ENCODE data around the gene WNT11.

WNT11 gene

GRCh38 chr11:76159983-76160661 is 46.2 kb downstream of the WNT11 start:
- TF ChIP-seq GATA3 (IDR thresholded peaks at IDR 0.05; ENCODE audit: low read depth, low read length) (no peak), GATA2 (IDR thresholded peaks at IDR 0.05; ENCODE audit: low read depth, low read length) (no peak)

- TF ChIP-seq GATA2 (IDR thresholded peaks at IDR 0.05; ENCODE audit: low read depth, low read length) (no peak), GATA3 (IDR thresholded peaks at IDR 0.05; ENCODE audit: low read depth, low read length) (no peak)
Measured at GRCh38 chr11:76159303-76159937, 46.9 kb downstream of the WNT11 start.

GRCh38 chr11:76158394-76159302 is 47.7 kb downstream of the WNT11 start:
- TF ChIP-seq GATA3 (IDR thresholded peaks at IDR 0.05; ENCODE audit: low read depth, low read length) (no peak), GATA2 (IDR thresholded peaks at IDR 0.05; ENCODE audit: low read depth, low read length) (no peak)

- TF ChIP-seq GATA3 (IDR thresholded peaks at IDR 0.05; ENCODE audit: low read depth, low read length) (no peak), GATA2 (IDR thresholded peaks at IDR 0.05; ENCODE audit: low read depth, low read length) (no peak)
Measured at GRCh38 chr11:76157891-76158290, 48.4 kb downstream of the WNT11 start.

- TF ChIP-seq GATA3 (IDR thresholded peaks at IDR 0.05; ENCODE audit: low read depth, low read length): no peak
- TF ChIP-seq GATA2 (IDR thresholded peaks at IDR 0.05; ENCODE audit: low read depth, low read length): peak; percentile 75; the same call in 1 of the 2 replicates
Measured at GRCh38 chr11:76156971-76157427, 49.3 kb downstream of the WNT11 start.

- TF ChIP-seq GATA2 (IDR thresholded peaks at IDR 0.05; ENCODE audit: low read depth, low read length) (peak; percentile 76), GATA3 (IDR thresholded peaks at IDR 0.05; ENCODE audit: low read depth, low read length) (no peak)
Measured at GRCh38 chr11:76155500-76156227, 50.6 kb downstream of the WNT11 start.

- TF ChIP-seq GATA2 (IDR thresholded peaks at IDR 0.05; ENCODE audit: low read depth, low read length) (no peak), GATA3 (IDR thresholded peaks at IDR 0.05; ENCODE audit: low read depth, low read length) (no peak)
Measured at GRCh38 chr11:76153571-76153923, 52.8 kb downstream of the WNT11 start.

- TF ChIP-seq GATA3 (IDR thresholded peaks at IDR 0.05; ENCODE audit: low read depth, low read length) (no peak), GATA2 (IDR thresholded peaks at IDR 0.05; ENCODE audit: low read depth, low read length) (no peak)
Measured at GRCh38 chr11:76152741-76153570, 53.3 kb downstream of the WNT11 start.

- TF ChIP-seq GATA2 (IDR thresholded peaks at IDR 0.05; ENCODE audit: low read depth, low read length) (no peak), GATA3 (IDR thresholded peaks at IDR 0.05; ENCODE audit: low read depth, low read length) (no peak)
Measured at GRCh38 chr11:76152086-76152681, 54.1 kb downstream of the WNT11 start.

- no peak for TF ChIP-seq GATA3 (IDR thresholded peaks at IDR 0.05; ENCODE audit: low read depth, low read length)
- TF ChIP-seq GATA2 (IDR thresholded peaks at IDR 0.05; ENCODE audit: low read depth, low read length): no peak
Measured at GRCh38 chr11:76151556-76152085, 54.7 kb downstream of the WNT11 start.

- TF ChIP-seq GATA3 (IDR thresholded peaks at IDR 0.05; ENCODE audit: low read depth, low read length) (no peak), GATA2 (IDR thresholded peaks at IDR 0.05; ENCODE audit: low read depth, low read length) (no peak)
Measured at GRCh38 chr11:76150141-76150540, 56.2 kb downstream of the WNT11 start.

GRCh38 chr11:76149713-76150112 is 56.6 kb downstream of the WNT11 start:
- TF ChIP-seq GATA3 (IDR thresholded peaks at IDR 0.05; ENCODE audit: low read depth, low read length) (no peak), GATA2 (IDR thresholded peaks at IDR 0.05; ENCODE audit: low read depth, low read length) (no peak)
